Measurements from ENCODE around the gene ATXN1. TPM values are rescaled to one million over a fixed set of nuclear protein-coding genes. Genes with fewer than 3 reads are reported as not detected.
A peak's percentile ranks its signal among the peaks of the same experiment; 100 is the strongest.

ATXN1 gene
- total RNA-seq, 1 experiment from 2014 or later, result 8.1 TPM

DNA sequence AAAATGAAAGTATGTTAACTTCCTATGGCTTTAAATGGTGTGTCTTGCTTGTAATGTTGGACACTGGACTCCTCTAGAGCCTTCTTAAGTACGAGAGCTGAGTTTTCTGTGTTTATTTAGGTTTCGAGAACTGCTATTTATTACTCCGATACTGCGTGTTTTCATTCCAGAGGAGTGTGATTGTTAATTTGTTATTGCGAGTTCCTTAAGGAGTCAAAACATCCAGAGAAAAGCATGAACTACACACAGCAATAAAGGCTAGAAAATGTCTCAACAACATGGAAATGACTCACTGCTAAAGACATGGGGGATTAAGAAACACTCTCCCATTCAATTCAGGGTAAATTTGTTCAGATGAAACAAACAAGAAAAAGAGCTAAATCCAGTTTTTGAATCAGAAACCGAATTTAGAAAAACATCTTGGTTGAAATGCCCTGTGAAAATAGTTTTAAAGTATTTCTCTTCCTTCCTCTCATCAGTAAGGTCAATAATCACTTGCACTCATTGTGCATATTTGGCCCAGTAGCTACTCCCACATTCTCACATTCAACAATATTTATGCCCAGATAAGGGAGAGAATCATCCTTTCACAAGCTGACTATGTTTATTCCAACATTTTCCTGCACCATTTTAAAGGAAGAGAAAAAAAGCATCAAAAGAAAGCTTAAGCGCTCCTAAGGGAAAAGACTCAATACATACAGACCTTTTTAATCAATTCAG, 36.0 kb downstream of the ATXN1 start:
- DNase-seq (ENCODE audit: low spot score), result no peak
- no peaks in the 10 kb centered on the region for H3K9me3 Mint-ChIP-seq
- POLR2A ChIA-PET, result no interaction called here
- no peak for ATAC-seq
- H3K27ac Mint-ChIP-seq, result peak overlapping the region; percentile 59; the same call in 1 of the 2 replicates
- TF ChIP-seq, protein P1, sequence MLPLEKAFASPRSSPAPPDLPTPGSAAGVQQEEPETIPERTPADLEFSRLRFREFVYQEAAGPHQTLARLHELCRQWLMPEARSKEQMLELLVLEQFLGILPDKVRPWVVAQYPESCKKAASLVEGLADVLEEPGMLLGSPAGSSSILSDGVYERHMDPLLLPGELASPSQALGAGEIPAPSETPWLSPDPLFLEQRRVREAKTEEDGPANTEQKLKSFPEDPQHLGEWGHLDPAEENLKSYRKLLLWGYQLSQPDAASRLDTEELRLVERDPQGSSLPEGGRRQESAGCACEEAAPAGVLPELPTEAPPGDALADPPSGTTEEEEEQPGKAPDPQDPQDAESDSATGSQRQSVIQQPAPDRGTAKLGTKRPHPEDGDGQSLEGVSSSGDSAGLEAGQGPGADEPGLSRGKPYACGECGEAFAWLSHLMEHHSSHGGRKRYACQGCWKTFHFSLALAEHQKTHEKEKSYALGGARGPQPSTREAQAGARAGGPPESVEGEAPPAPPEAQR (CRISPR knock-in tag; IDR thresholded peaks at IDR 0.05), result no peak
- TF ChIP-seq SOX15 (CRISPR knock-in tag; IDR thresholded peaks at IDR 0.05) (no peak), SP1 (CRISPR knock-in tag; conservative IDR thresholded peaks at IDR 0.05) (no peak), ZNF121 (CRISPR knock-in tag; IDR thresholded peaks at IDR 0.05) (no peak), NR2C2 (CRISPR knock-in tag; IDR thresholded peaks at IDR 0.05) (no peak), NR3C1 (CRISPR knock-in tag; conservative IDR thresholded peaks at IDR 0.05; ENCODE audit: low read depth) (no peak), ZNF416 (CRISPR knock-in tag; IDR thresholded peaks at IDR 0.05) (no peak)
- TF ChIP-seq, protein P2, sequence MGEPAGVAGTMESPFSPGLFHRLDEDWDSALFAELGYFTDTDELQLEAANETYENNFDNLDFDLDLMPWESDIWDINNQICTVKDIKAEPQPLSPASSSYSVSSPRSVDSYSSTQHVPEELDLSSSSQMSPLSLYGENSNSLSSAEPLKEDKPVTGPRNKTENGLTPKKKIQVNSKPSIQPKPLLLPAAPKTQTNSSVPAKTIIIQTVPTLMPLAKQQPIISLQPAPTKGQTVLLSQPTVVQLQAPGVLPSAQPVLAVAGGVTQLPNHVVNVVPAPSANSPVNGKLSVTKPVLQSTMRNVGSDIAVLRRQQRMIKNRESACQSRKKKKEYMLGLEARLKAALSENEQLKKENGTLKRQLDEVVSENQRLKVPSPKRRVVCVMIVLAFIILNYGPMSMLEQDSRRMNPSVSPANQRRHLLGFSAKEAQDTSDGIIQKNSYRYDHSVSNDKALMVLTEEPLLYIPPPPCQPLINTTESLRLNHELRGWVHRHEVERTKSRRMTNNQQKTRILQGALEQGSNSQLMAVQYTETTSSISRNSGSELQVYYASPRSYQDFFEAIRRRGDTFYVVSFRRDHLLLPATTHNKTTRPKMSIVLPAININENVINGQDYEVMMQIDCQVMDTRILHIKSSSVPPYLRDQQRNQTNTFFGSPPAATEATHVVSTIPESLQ (CRISPR knock-in tag; IDR thresholded peaks at IDR 0.05), result no peak
- TF ChIP-seq, protein P3, sequence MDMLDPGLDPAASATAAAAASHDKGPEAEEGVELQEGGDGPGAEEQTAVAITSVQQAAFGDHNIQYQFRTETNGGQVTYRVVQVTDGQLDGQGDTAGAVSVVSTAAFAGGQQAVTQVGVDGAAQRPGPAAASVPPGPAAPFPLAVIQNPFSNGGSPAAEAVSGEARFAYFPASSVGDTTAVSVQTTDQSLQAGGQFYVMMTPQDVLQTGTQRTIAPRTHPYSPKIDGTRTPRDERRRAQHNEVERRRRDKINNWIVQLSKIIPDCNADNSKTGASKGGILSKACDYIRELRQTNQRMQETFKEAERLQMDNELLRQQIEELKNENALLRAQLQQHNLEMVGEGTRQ (CRISPR knock-in tag; IDR thresholded peaks at IDR 0.05), result no peak
- TF ChIP-seq, protein P4, sequence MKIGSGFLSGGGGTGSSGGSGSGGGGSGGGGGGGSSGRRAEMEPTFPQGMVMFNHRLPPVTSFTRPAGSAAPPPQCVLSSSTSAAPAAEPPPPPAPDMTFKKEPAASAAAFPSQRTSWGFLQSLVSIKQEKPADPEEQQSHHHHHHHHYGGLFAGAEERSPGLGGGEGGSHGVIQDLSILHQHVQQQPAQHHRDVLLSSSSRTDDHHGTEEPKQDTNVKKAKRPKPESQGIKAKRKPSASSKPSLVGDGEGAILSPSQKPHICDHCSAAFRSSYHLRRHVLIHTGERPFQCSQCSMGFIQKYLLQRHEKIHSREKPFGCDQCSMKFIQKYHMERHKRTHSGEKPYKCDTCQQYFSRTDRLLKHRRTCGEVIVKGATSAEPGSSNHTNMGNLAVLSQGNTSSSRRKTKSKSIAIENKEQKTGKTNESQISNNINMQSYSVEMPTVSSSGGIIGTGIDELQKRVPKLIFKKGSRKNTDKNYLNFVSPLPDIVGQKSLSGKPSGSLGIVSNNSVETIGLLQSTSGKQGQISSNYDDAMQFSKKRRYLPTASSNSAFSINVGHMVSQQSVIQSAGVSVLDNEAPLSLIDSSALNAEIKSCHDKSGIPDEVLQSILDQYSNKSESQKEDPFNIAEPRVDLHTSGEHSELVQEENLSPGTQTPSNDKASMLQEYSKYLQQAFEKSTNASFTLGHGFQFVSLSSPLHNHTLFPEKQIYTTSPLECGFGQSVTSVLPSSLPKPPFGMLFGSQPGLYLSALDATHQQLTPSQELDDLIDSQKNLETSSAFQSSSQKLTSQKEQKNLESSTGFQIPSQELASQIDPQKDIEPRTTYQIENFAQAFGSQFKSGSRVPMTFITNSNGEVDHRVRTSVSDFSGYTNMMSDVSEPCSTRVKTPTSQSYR (CRISPR knock-in tag; IDR thresholded peaks at IDR 0.05), result no peak
- H3K4me1 Mint-ChIP-seq, result peaks cover 28% of the 10 kb centered on the region
- H3K4me3 Mint-ChIP-seq, result no peak overlapping the region
- CTCF ChIA-PET, result interaction anchor here (0.9 to 1.1 kb wide), 2 partner anchors 36 to 439 kb away, joined by 3 to 4 read pairs; partner anchors contain the start of gene ATXN1
- no peaks in the 10 kb centered on the region for H3K36me3 Mint-ChIP-seq
- no peaks in the 10 kb centered on the region for H3K27me3 Mint-ChIP-seq (ENCODE audit: low read depth)

DNA sequence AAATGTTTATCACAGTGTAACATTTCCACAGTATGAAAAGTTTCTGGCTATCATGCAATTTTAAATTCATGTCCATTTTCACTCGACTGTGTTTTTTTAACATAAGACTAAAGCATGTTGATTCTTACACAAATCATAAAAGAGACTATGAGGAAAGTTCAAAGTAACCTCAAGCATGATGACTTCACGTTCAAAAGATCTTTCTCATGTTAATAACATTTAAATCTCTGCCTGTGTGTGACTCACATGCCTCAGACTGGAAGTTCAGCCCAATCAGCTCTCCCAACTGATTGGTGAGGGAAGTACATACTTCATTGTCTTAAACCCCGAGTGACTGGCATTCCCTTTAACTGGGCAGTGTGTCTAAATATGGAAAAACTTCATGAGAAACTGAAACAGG, 37.4 kb downstream of the ATXN1 start:
- TF ChIP-seq ZNF138 (CRISPR knock-in tag; conservative IDR thresholded peaks at IDR 0.05), result no peak
- TF ChIP-seq, protein P5, sequence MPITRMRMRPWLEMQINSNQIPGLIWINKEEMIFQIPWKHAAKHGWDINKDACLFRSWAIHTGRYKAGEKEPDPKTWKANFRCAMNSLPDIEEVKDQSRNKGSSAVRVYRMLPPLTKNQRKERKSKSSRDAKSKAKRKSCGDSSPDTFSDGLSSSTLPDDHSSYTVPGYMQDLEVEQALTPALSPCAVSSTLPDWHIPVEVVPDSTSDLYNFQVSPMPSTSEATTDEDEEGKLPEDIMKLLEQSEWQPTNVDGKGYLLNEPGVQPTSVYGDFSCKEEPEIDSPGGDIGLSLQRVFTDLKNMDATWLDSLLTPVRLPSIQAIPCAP (CRISPR knock-in tag; IDR thresholded peaks at IDR 0.05), result no peak
- TF ChIP-seq JAZF1 (CRISPR knock-in tag; IDR thresholded peaks at IDR 0.05), result no peak
- TF ChIP-seq, protein P6, sequence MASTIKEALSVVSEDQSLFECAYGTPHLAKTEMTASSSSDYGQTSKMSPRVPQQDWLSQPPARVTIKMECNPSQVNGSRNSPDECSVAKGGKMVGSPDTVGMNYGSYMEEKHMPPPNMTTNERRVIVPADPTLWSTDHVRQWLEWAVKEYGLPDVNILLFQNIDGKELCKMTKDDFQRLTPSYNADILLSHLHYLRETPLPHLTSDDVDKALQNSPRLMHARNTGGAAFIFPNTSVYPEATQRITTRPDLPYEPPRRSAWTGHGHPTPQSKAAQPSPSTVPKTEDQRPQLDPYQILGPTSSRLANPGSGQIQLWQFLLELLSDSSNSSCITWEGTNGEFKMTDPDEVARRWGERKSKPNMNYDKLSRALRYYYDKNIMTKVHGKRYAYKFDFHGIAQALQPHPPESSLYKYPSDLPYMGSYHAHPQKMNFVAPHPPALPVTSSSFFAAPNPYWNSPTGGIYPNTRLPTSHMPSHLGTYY (CRISPR knock-in tag; IDR thresholded peaks at IDR 0.05), result no peak
- TF ChIP-seq, protein P7, sequence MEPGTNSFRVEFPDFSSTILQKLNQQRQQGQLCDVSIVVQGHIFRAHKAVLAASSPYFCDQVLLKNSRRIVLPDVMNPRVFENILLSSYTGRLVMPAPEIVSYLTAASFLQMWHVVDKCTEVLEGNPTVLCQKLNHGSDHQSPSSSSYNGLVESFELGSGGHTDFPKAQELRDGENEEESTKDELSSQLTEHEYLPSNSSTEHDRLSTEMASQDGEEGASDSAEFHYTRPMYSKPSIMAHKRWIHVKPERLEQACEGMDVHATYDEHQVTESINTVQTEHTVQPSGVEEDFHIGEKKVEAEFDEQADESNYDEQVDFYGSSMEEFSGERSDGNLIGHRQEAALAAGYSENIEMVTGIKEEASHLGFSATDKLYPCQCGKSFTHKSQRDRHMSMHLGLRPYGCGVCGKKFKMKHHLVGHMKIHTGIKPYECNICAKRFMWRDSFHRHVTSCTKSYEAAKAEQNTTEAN (CRISPR knock-in tag; IDR thresholded peaks at IDR 0.05), result no peak
- no peak for TF ChIP-seq RORB (CRISPR knock-in tag; IDR thresholded peaks at IDR 0.05)
- no peak for TF ChIP-seq IRF2 (CRISPR knock-in tag; IDR thresholded peaks at IDR 0.05; ENCODE audit: borderline replicate concordance, low read depth)
- TF ChIP-seq TEAD1 (CRISPR knock-in tag; IDR thresholded peaks at IDR 0.05), result no peak
- TF ChIP-seq TP53 (CRISPR knock-in tag; IDR thresholded peaks at IDR 0.05), result no peak
- no peak for TF ChIP-seq ZNF423 (CRISPR knock-in tag; IDR thresholded peaks at IDR 0.05)
- TF ChIP-seq, protein P8, sequence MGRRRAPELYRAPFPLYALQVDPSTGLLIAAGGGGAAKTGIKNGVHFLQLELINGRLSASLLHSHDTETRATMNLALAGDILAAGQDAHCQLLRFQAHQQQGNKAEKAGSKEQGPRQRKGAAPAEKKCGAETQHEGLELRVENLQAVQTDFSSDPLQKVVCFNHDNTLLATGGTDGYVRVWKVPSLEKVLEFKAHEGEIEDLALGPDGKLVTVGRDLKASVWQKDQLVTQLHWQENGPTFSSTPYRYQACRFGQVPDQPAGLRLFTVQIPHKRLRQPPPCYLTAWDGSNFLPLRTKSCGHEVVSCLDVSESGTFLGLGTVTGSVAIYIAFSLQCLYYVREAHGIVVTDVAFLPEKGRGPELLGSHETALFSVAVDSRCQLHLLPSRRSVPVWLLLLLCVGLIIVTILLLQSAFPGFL (CRISPR knock-in tag; IDR thresholded peaks at IDR 0.05; ENCODE audit: borderline replicate concordance), result no peak
- TF ChIP-seq GRHL2 (CRISPR knock-in tag; IDR thresholded peaks at IDR 0.05; ENCODE audit: insufficient replicate concordance, severe bottlenecking), result no peak
- Mint-ChIP-seq H3K4me1 (peaks cover 28% of the 10 kb centered on the region), H3K4me3 (no peak overlapping the region), H3K9me3 (no peaks in the 10 kb centered on the region), H3K36me3 (no peaks in the 10 kb centered on the region), H3K27me3 (ENCODE audit: low read depth) (no peaks in the 10 kb centered on the region), H3K27ac (peak overlapping the region; percentile 46; the same call in 1 of the 2 replicates)
- CTCF ChIA-PET, result interaction anchor here (0.8 to 1.4 kb wide), 4 partner anchors 11 to 210 kb away, joined by 3 to 5 read pairs (median 4); no protein-coding TSS in a partner anchor
- peak; percentile 84 for ATAC-seq
- POLR2A ChIA-PET, result no interaction called here
- DNase-seq (ENCODE audit: low spot score), result no peak

All from WTC11 (cell line).